HG03280 (cell line): ENCODE results near the gene PTGIR.

ENCODE experiments used
- ATAC-seq: cut with Tn5 transposase; IDR thresholded peaks from one replicate; pipeline ENCODE4 v1.9.1; 2021; ENCODE audit warnings: mild to moderate bottlenecking, moderate library complexity; ENCODE audit not compliant: unreplicated experiment

The PTGIR gene

DNA sequence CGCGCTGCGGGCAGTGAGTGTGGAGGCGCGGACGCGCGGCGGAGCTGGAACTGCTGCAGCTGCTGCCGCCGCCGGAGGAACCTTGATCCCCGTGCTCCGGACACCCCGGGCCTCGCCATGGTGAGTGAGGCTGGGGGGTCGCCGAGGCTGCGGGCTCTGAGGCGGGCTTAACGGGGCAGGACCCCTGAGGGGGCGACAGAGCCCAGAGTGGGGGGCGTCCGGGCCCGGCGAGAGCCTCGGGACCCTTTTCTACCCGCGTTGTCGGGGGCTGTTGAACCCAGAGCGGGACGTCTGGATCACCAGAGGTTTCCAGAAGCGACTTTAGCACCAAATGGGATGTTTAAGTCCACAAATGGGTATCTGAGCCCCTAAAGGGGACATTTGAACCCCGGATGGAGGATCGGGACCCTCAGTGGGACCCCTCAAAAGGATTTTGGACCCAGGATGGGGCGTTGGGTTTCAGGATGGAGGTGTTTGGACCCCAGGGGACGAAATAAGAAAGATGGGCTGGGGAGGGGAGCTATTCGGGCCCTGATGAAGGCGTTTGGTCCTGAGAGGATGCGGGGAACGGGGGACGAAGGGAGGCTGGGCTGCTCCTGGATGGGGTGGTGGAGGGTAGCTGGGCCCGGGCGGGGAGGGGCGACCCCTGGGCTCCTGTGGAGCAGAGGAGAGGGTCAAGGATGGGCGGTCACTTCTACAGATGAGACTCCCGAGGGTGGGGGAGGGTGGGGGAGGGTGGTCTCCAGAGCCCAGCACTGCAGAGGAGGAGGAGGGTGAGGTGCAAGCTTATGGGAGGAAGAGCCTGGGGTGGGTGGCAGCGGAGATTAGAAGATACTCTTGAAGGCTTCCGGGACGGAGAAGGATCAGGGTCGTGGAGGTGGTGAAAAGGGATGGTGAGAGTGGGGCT lies 23.3 kb downstream of the PTGIR start, which contains the start of gene CALM3:
Gene CALM3, plus strand, starts transcription at position 13 of the 907 bp plus-strand sequence. Its CDS starts 105 bp downstream, at position 118.
- no peak for ATAC-seq

DNA sequence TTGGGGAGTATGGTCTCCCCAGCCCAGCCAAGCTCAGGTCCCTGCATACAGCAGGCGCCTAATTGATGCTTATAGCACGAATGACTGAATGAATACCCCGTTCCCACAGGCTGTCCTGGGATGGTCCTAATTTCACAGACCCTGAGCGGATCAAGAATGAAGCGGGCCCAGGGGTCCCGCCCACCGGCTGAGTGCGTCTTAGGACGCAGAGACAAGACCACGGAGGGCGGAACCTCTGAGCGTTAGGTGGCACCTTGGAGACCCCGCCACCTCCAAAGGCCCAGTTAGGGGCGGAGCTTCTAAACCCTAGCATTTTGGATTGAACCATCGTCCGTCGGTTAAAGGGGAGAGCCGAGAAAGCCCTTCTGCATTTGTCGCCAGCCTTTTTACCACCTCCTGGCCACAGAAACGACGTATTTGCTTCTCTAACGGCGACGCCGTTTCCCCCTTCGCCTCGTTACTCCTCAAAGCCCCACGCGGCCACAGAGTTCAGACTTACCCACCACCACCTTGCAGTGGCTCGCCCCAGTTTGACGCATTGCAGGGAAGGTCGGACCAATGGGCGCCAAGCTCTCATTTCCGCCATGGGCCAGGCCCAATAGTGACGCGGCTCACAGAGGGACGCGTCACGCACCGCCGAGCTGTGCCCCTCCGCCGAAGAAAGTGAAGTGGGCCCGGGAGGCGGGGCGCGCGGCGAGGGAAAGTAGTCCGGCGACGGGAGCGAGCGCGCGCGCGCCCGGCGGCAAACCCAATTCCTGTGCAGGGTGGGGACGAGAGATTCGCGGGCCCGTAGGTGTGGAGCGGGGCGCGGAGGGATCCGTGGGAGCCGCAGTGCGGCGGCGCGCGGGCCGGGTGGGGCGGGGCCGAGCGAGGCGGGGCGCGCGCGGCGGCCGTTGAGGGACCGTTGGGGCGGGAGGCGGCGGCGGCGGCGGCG lies 24.2 kb downstream of the PTGIR start:
- ATAC-seq = peak; percentile 77

DNA sequence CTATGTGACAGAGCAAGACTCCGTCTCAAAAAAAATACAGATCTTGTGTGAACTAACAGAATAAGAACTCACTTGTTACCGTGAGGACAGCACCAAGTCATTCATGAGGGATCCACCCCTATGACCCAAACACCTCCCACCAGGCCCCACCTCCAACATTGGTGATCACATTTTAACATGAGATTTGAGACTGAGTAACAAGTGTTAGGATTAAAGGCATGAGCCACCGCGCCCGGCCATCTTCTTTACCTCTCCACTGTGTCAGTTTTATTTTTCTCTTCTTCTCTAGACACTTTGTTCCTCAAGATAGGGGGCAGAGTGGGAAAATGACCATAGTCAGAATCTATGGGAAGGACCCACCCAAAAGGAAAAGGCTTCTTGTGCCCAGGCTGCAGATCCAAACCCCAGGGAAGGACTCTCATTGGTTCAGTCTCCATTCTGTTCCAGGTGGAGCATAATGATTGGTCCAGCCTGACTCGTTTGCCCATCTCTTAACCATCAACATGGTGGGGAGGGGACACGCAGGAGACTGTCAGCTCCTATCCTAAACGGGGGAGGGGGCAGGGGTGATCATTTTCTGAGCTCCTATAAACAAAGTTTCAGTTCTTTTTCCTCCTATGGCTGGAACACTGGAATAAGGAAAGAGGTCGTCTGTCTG lies 25.0 kb downstream of the PTGIR start:
- no peak for ATAC-seq

DNA sequence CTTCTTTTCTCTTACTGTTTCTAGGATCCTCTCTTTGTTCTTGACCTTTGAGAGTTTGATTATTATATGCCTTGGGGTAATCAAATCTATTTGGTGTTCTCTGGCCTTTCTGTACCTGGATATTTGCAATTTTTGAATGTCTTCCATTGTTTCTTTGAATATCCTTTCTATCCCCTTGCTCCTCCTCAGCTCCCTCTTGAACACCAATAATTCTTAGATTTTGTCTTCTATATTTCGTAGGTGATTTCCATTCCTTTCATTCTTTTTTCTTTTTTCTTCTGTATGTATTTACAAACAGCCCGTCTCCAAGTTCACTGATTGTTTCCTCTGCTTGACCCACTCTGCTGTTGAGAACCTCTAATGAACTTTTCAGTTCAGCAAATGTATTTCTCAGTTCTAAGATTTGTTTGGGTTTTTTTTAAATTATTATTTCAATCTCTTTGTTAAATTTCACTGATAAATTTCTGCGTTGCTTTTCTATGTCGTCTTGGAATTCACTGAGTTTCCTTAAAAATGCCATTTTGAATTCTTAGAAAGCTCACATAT lies 26.4 kb downstream of the PTGIR start:
- ATAC-seq = no peak

DNA sequence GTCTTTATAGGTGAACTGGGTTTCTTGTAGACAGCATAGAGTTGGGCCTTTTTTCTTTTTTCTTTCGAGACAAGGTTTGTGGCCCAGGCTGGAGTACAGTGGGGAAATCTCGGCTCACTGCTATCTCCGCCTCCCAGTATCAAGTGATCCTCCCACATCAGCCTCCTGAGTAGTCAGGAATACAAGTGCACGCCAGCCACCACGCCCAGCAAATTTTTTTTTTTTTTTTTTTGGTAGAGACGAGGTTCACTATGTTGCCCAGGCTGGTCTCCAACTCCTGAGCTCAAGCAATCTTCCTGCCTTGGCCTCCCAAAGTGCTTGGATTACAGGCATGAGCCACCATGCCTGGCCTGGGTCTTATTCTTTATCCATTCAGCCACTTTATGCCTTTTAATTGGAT lies 28.9 kb downstream of the PTGIR start:
- no peak for ATAC-seq

DNA sequence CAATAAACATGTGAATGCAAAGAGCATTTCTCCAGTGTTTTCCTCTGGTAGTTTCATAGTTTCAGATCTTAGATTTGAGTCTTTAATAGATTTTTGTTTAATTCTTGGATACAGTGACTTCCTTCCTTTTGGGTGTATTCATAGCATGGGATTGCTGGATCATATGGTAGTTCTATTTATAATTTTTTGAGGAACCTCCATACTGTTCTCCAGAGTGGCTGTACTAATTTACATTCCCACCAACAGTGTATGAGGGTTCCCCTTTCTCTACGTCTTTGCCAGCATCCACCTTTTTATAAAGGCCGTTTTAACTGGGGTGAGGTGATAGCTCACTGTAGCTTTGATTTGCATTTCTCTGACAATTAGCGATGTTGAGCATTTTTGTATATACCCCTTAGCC lies 33.0 kb downstream of the PTGIR start:
- no peak for ATAC-seq

DNA sequence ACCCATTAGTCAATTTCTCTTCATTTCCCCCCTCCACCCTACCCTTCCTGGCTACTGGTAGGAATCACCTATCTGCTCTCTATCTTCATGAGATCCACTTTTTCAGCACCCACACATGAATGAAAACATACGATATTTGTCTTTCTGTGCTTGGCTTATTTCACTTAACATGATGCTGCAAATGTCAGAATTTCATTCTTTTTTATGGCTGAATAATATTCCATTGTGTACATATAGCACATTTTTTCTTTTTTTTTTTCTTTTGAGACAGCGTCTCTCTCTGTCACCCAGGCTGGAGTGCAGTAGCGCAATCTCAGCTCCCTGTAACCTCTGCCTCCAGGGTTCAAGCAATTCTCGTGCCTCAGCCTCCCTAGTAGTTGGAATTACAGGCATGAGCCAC lies 33.6 kb downstream of the PTGIR start:
- no peak for ATAC-seq

DNA sequence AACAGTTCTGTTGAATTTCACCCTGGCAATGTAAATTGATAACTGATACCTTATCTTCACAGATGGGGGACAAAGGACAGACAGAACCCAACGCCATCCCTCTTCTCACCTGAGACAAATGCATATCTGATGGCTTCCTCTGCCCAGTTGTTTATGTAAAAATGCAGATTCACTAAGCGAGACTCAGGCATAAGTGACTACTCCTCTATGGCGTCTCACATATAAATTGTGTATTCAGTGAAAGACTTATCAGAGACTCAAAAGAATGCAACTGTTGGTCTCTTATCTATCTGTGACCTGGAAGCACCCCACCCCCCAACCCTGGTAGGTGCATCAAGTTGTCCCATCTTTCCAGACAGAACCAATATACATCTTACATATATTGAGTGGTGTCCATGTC lies 37.0 kb downstream of the PTGIR start:
- no peak for ATAC-seq

DNA sequence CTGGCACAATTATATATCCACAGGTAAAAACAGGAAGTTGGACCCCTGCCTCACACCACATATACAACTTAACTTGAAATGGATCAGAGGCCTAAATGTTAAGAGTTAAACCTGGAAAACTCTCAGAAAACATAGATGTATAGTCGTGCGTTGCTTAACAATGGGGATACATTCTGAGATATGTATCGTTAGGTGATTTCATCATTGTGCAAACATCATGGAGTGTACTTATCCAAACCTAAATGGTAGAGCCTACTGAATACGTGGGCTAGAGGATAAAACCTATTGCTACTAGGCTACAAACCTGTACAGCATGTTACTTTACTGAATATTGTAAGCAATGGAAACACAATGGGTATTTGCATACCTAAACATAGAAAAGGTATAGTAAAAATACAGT lies 38.6 kb downstream of the PTGIR start:
- no peak for ATAC-seq

DNA sequence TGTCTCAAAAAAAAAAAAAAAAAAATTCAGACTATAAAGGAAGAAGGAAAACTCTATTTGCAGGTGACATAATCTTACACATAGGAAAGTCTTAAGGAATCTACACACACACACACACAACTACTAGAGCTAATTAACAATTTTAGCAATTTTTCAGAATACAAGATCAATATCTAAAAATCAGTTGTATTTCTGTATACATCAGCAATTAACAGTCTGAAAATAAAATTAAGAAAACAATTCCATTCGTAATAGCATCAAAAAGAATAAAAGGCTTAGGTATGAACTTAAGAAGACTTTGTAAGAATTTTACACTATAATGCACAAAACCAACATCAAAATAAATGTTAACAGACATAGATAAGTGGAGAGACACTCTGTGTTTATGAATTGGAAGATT lies 39.4 kb downstream of the PTGIR start:
- ATAC-seq = no peak

DNA sequence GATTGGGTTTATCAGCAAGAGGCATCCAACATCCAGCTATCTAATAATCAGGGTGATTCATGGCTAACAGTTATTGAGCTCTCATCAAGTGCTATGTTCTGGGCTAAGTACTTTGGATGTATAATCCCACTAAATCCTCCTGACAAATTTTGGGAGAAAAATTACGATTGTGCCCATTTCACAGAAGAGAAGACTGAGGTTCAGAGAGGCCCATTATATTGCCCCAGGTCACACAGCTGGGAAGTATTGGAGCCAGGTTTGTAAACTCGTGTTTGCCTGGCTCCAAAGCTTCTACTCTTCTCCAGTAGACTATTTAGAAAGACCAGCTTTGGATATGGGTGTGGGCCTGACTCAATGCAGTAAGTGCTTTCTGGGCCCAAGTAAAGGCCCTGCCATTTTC lies 44.6 kb downstream of the PTGIR start:
- ATAC-seq = no peak

DNA sequence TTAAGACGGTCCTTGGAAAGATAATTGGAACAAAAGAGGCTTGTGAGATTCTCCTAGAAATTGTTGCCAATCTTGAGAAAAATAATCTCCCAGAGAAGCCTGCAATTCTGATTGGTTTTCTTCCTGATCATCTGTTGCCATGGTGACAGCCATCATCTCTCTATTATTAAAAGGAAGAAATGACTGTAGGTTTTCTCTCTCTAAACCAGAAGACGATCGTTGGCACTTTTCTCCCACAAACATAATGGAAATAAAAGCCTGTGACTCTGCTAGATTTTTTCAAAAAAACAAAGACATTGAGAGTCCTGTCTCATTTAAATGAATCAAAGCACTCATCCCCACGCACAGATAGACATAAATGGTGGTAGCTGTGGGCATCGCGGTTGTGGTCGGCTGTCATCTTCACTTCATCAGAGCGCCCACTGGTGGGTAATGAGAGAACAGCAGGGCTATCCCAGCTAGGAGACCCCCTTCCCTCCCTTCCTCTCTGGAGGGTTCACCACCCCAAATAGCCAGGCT lies 45.5 kb downstream of the PTGIR start:
- ATAC-seq = no peak

DNA sequence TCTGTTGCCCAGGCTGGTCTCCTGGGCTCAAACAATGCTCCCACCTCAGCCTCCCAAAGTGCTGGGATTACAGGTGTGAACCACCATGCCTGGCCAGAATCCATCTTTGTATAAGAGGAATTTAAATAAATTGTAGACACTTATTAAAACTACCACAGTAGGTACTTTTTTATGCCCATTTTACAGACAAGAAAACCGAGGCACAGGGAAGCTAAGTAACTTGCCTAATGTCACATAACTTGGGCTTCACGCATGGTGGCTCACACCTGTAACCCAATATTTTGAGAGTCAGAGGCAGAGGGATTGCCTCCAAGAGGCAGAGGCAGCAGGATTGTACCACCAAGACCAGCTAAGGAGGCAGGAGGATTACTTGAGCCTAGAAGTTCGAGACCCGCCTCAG lies 46.4 kb downstream of the PTGIR start:
- ATAC-seq = no peak

DNA sequence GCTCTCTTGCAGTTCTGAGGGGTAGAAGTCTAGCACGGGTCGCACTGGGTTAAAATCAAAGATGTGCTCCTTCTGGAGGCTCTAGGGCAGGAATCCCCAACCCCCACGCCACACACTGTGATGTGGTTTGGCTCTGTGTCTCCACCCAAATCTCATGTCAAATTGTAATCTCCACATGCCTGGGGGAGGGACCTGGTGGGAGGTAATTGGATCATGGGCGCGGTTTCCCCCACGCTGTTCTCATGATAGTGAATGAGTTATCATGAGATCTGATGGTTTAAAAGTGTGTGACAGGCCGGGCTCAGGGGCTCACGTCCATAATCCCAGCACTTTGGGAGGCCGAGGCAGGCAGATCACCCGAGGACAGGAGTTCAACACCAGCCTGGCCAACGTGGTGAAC lies 50.4 kb downstream of the PTGIR start:
- no peak for ATAC-seq

DNA sequence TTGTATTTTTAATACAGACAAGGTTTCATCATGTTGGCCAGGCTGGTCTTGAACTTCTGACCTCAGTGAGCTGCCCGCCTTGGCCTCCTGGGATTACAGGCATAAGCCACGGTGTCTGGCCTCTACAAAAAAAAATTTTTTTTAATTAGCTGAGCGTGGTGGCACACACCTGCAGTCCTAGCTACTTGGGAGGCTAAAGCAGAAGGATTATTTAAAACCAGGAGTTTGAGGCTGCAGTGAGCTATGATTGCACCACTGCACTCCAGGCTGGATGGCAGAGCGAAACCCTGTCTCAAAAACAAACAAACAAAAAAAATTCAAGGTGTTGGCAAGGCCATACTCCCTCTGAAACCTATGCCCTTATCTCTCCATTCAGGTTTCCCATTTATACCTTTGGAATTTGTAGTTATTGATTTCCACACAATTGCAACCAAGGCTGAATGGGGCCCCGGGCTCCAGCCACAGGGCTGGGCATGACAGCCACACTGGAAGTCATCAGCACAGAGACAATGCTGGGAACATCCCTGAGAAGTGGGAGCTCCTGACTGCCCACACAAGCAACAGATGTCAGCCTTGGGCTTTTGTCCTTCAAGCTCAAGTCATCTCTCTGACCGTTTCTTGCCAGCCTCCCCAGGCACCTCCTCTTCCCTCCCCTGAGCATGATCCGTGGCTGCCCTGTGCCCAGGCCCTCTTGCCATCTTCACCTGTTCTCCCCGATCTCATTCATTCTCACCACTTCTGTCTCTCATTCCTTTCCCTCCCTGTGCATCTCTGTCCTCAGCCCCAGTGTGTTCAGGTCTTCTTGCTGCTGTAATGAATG lies 51.0 kb downstream of the PTGIR start:
- no peak for ATAC-seq

DNA sequence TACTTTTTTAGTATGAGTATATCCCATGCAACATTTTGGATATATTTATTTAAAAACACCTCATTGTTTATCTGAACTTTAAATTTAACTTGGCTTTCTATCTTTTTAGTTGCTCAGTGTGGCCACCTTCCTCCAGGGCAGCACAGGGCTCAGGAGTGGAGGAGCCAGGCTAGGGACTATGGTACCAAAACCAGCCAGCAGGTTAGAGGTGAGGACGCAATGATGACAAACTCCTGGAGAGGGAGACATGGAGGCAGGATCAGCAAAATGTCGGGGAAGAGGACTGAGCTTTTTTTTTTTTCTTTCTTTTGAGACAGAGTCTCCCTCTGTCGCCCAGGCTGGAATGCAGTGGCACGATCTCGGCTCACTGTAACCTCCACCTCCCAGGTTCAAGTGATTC lies 53.4 kb downstream of the PTGIR start:
- no peak for ATAC-seq
